Measurements from ENCODE around the gene LENG1. TPM values are rescaled to one million over a fixed set of nuclear protein-coding genes. Genes with fewer than 3 reads are reported as not detected.
A peak's percentile ranks its signal among the peaks of the same experiment; 100 is the strongest.

The LENG1 gene
- total RNA-seq, 4 donors from 2014 or later = 7.4 to 12.9 (median 10.4) TPM

- Histone ChIP-seq H3K27me3 (no peaks in the 10 kb centered on the region), H3K27ac (peak overlapping the region; percentile 92 to 97 (median 96)), H3K9me3 (no peaks in the 10 kb centered on the region), H3K4me1 (peaks cover 0 to 48% (median 31%) of the 10 kb centered on the region in 4 donors), H3K36me3 (peaks cover 4 to 26% (median 10%) of the 10 kb centered on the region in 3 donors), H3K4me3 (peak overlapping the region; percentile 87 to 98 (median 92))
- DNase-seq (ENCODE audit: low spot score in 2 of 2) = no peak
- WGBS, 2 donors = 21 to 26% methylated on average over 18 to 31 of the region's 31 CpGs
- TF ChIP-seq EP300 (IDR thresholded peaks at IDR 0.05) (no peak), POLR2A (IDR thresholded peaks at IDR 0.05) (no peak), CTCF (IDR thresholded peaks at IDR 0.05) (no peak)
These were observed 20.8 kb downstream of the LENG1 start for GRCh38 chr19:54138489-54139256.

GRCh38 chr19:54137699-54138488, 21.6 kb downstream of the LENG1 start, which contains the start of gene CNOT3:
Gene CNOT3, plus strand, starts transcription at chr19:54137762. Its CDS starts 5,217 bp downstream, at chr19:54142979.
- Histone ChIP-seq H3K27ac (peak within 1 kb of the TSS; percentile 92 to 97 (median 96)), H3K27me3 (no peaks in the 10 kb centered on the region), H3K4me3 (peak within 1 kb of the TSS; percentile 87 to 98 (median 92)), H3K4me1 (peaks cover 0 to 48% (median 31%) of the 10 kb centered on the region in 4 donors), H3K36me3 (peaks cover under 1 to 24% (median 2%) of the 10 kb centered on the region in 3 donors), H3K9me3 (no peaks in the 10 kb centered on the region)
- peak; percentile 9 to 92 for TF ChIP-seq EP300 (IDR thresholded peaks at IDR 0.05)
- TF ChIP-seq POLR2A (IDR thresholded peaks at IDR 0.05) = peak; percentile 68 to 89
- no peak for TF ChIP-seq CTCF (IDR thresholded peaks at IDR 0.05)
- 0% methylated on average over 21 to 52 of the region's 103 CpGs for WGBS, 2 donors
- DNase-seq (ENCODE audit: low spot score in 2 of 2) = no peak

GRCh38 chr19:54136864-54137698, 22.4 kb downstream of the LENG1 start:
- 0% methylated on average over 42 to 46 of the region's 46 CpGs for WGBS, 2 donors
- H3K4me1 ChIP-seq = peaks cover 0 to 48% (median 31%) of the 10 kb centered on the region in 4 donors
- DNase-seq (ENCODE audit: low spot score in 2 of 2) = peak; percentile 97 to 99
- peak overlapping the region; percentile 28 to 98 (median 91) for H3K4me3 ChIP-seq
- peaks cover 0 to 26% (median 0%) of the 10 kb centered on the region in 3 donors for H3K36me3 ChIP-seq
- no peaks in the 10 kb centered on the region for H3K9me3 ChIP-seq
- H3K27ac ChIP-seq = peak overlapping the region; percentile 92 to 97 (median 96)
- no peaks in the 10 kb centered on the region for H3K27me3 ChIP-seq
- TF ChIP-seq EP300 (IDR thresholded peaks at IDR 0.05) (peak in 1 of 2 donors; percentile 42), CTCF (IDR thresholded peaks at IDR 0.05) (peak in 1 of 5 experiments; percentile 58), POLR2A (IDR thresholded peaks at IDR 0.05) (peak in 1 of 2 donors; percentile 44)

GRCh38 chr19:54136086-54136863, 23.2 kb downstream of the LENG1 start:
- Histone ChIP-seq H3K27ac (peak overlapping the region; percentile 27 to 78 (median 52)), H3K4me3 (peak overlapping the region; percentile 22 to 51 (median 34)), H3K9me3 (no peaks in the 10 kb centered on the region), H3K4me1 (peaks cover 0 to 43% (median 31%) of the 10 kb centered on the region in 4 donors), H3K27me3 (no peaks in the 10 kb centered on the region), H3K36me3 (peaks cover 0 to 34% (median 0%) of the 10 kb centered on the region in 3 donors)
- 3% methylated on average over 30 of the region's 30 CpGs for WGBS, 2 donors
- DNase-seq (ENCODE audit: low spot score in 2 of 2) = no peak
- TF ChIP-seq EP300 (IDR thresholded peaks at IDR 0.05) (no peak), CTCF (IDR thresholded peaks at IDR 0.05) (no peak), POLR2A (IDR thresholded peaks at IDR 0.05) (no peak)
